IMR-90 (cell line): ENCODE results near the gene MS4A4E. TPM values are rescaled to one million over a fixed set of nuclear protein-coding genes. Genes with fewer than 3 reads are reported as not detected.

ENCODE experiments used
- ATAC-seq: fragments of 200-7000 bp; cut with Tn5 transposase; 2 replicates; pipeline ENCODE4 v1.9.1; 2020; ENCODE audit warnings: low read depth, mild to moderate bottlenecking, moderate library complexity
- BruUV-seq: library from RNA; stranded (reverse); fragments of 400-500 nt; replicated peaks from 2 replicates; lab custom pipeline; 2021; lab: Mats Ljungman, UMichigan
- CTCF ChIA-PET: fragments of 300-600 bp; formaldehyde crosslinking; extraction: SDS; loops from one replicate; lab custom pipeline; 2021; ENCODE audit warnings: antibody characterized with exemption; lab: Yijun Ruan, JAX
- POLR2A ChIA-PET: fragments of 300-600 bp; sonication (Branson Sonifier 250); formaldehyde crosslinking; loops from one replicate; lab custom pipeline; 2022; ENCODE audit warnings: antibody characterized with exemption; ENCODE audit not compliant: unreplicated experiment; lab: Charles Lee
- DNase-seq: peaks from one replicate; pipeline ENCODE4 v3.0.0; 2013
- H2AFZ ChIP-seq: replicated peaks from 2 replicates; pipeline ENCODE3; 2013; ENCODE audit warnings: low read length, mild to moderate bottlenecking; ENCODE audit not compliant: poor library complexity
- H2AK5ac ChIP-seq: 2 replicates; pipeline ENCODE4 v1.6.1; 2013; ENCODE audit warnings: low read depth, low read length, inconsistent platforms
- H2AK9ac ChIP-seq: replicated peaks from 2 replicates; pipeline ENCODE3; 2013; ENCODE audit warnings: mild to moderate bottlenecking, low read depth, low read length, moderate library complexity; ENCODE audit not compliant: poor library complexity
- H2BK120ac ChIP-seq: 2 replicates; pipeline ENCODE4 v1.6.1; 2013; ENCODE audit warnings: low read depth, low read length, inconsistent platforms
- H2BK15ac ChIP-seq: 3 replicates; pipeline ENCODE4 v1.6.1; 2013; ENCODE audit warnings: low read depth, low read length, inconsistent platforms
- H2BK20ac ChIP-seq: 2 replicates; pipeline ENCODE4 v1.6.1; 2013; ENCODE audit warnings: low read depth, mild to moderate bottlenecking, inconsistent platforms, low read length, moderate library complexity
- H2BK5ac ChIP-seq: 2 replicates; pipeline ENCODE4 v1.6.1; 2013; ENCODE audit warnings: mild to moderate bottlenecking, low read depth, low read length, inconsistent platforms; ENCODE audit not compliant: poor library complexity, severe bottlenecking
- H3K14ac ChIP-seq: replicated peaks from 2 replicates; pipeline ENCODE4 v1.6.1; 2013; ENCODE audit warnings: low read depth, low read length, inconsistent platforms
- H3K18ac ChIP-seq: 2 replicates; pipeline ENCODE4 v1.6.1; 2013; ENCODE audit warnings: low read depth, low read length, control low read depth
- H3K23ac ChIP-seq: 2 replicates; pipeline ENCODE4 v1.6.1; 2013; ENCODE audit warnings: low read depth, low read length, inconsistent platforms
- H3K27ac ChIP-seq: 2 replicates; pipeline ENCODE4 v1.5.1; 2013; ENCODE audit warnings: mild to moderate bottlenecking, control low read depth, low read length; ENCODE audit not compliant: insufficient read depth
- H3K27me3 ChIP-seq: 2 replicates; pipeline ENCODE4 v1.6.1; 2013; ENCODE audit warnings: low read length; ENCODE audit not compliant: control insufficient read depth, insufficient read depth
- H3K36me3 ChIP-seq: 2 replicates; pipeline ENCODE4 v1.6.1; 2013; ENCODE audit warnings: low read length, mixed read lengths; ENCODE audit not compliant: control insufficient read depth, insufficient read depth
- H3K4ac ChIP-seq: 2 replicates; pipeline ENCODE4 v1.6.1; 2013; ENCODE audit warnings: low read depth, low read length, inconsistent platforms
- H3K4me1 ChIP-seq: 2 replicates; pipeline ENCODE4 v1.6.1; 2013; ENCODE audit warnings: low read length, mixed read lengths; ENCODE audit not compliant: control insufficient read depth, insufficient read depth
- H3K4me2 ChIP-seq: 2 replicates; pipeline ENCODE4 v1.6.1; 2013; ENCODE audit warnings: low read depth, mild to moderate bottlenecking, control low read depth, low read length, moderate library complexity
- H3K4me3 ChIP-seq: 2 replicates; pipeline ENCODE4 v1.5.1; 2013; ENCODE audit warnings: low read depth, mild to moderate bottlenecking, control low read depth, low read length, moderate library complexity; ENCODE audit not compliant: insufficient read depth
- H3K56ac ChIP-seq: 2 replicates; pipeline ENCODE4 v1.6.1; 2013; ENCODE audit warnings: low read length, inconsistent platforms; ENCODE audit not compliant: insufficient read depth; ENCODE audit errors: extremely low read depth
- H3K79me1 ChIP-seq, 2 experiments: 2 replicates each; pipeline ENCODE4 v1.6.1; 2013; ENCODE audit warnings: low read length in 2 of 2, inconsistent platforms in 1 of 2, low read depth in 1 of 2
- H3K9ac ChIP-seq: 2 replicates; pipeline ENCODE4 v1.6.1; 2013; ENCODE audit warnings: low read depth, low read length, control low read depth
- H3K9me1 ChIP-seq: 2 replicates; pipeline ENCODE4 v1.6.1; 2013; ENCODE audit warnings: low read length, inconsistent platforms; ENCODE audit not compliant: insufficient read depth
- H3K9me3 ChIP-seq: 2 replicates; pipeline ENCODE4 v1.6.1; 2013; ENCODE audit warnings: low read length; ENCODE audit not compliant: control insufficient read depth, insufficient read depth
- H4K20me1 ChIP-seq: 2 replicates; pipeline ENCODE4 v1.6.1; 2013; ENCODE audit warnings: low read length, inconsistent platforms; ENCODE audit not compliant: insufficient read depth
- H4K5ac ChIP-seq: 2 replicates; pipeline ENCODE4 v1.6.1; 2013; ENCODE audit warnings: mild to moderate bottlenecking, low read depth, low read length, control low read depth
- H4K8ac ChIP-seq, 2 experiments: 2 replicates each; pipeline ENCODE4 v1.6.1; 2013; ENCODE audit warnings: low read depth in 2 of 2, low read length in 2 of 2, control low read depth in 1 of 2, inconsistent platforms in 1 of 2
- H4K91ac ChIP-seq: 2 replicates; pipeline ENCODE4 v1.6.1; 2013; ENCODE audit warnings: low read depth, low read length, inconsistent platforms; ENCODE audit not compliant: insufficient read depth
- BHLHE40 ChIP-seq: fragments of 150-350 bp; IDR thresholded peaks from 2 replicates; pipeline ENCODE4 v1.6.1; 2016; ENCODE audit warnings: mild to moderate bottlenecking, low read depth, low read length
- CEBPB ChIP-seq: IDR thresholded peaks from 2 replicates; pipeline ENCODE4 v1.6.1; 2012; ENCODE audit warnings: low read depth, low read length, improper control_type of control experiment
- CHD1 ChIP-seq: IDR thresholded peaks from 2 replicates; pipeline ENCODE4 v1.6.1; 2012; ENCODE audit warnings: low read depth, low read length, improper control_type of control experiment
- CTCF ChIP-seq: conservative IDR thresholded peaks from 2 replicates; pipeline ENCODE4 v1.5.1; 2012; ENCODE audit warnings: mild to moderate bottlenecking, low read depth, low read length, improper control_type of control experiment
- MAFK ChIP-seq: IDR thresholded peaks from 2 replicates; pipeline ENCODE4 v1.6.1; 2012; ENCODE audit warnings: low read depth, low read length, improper control_type of control experiment
- MXI1 ChIP-seq: IDR thresholded peaks from 2 replicates; pipeline ENCODE4 v1.6.1; 2012; ENCODE audit warnings: low read depth, mild to moderate bottlenecking, low read length, moderate library complexity, borderline replicate concordance
- SMC3 ChIP-seq: fragments of 150-350 bp; IDR thresholded peaks from 2 replicates; pipeline ENCODE4 v1.6.1; 2016; ENCODE audit warnings: low read depth, mild to moderate bottlenecking, antibody characterized with exemption, low read length, moderate library complexity
- WGBS, 2 experiments: methylation state at CpG; one replicate each; pipeline versions ENCODE4 v1.1.5 to v1.1.7; 2013; ENCODE audit warnings: missing lambda C conversion rate in 2 of 2; ENCODE audit not compliant: insufficient read length in 1 of 2; ENCODE audit errors: extremely low coverage in 2 of 2; 5-methylcytosine and 5-hydroxymethylcytosine counted together
- dilution Hi-C: fragments of 300-500 bp; cut with HindIII; formaldehyde crosslinking; loops from one replicate; pipeline ENCODE4 v1.14.3; 2018; ENCODE audit warnings: low sequenced_read_pairs; ENCODE audit not compliant: unreplicated experiment
- in situ Hi-C: fragments of 300-500 bp; cut with MboI; formaldehyde crosslinking; loops from 3 replicates; pipeline ENCODE4 v1.14.3; 2019; ENCODE audit warnings: low sequenced_read_pairs, inconsistent platforms, mixed read lengths
- intact Hi-C: fragments of 100-400 bp; cut with micrococcal nuclease; formaldehyde crosslinking; loops from 2 replicates; pipeline ENCODE4 v1.10.0; 2022
- polyA plus RNA-seq, 3 experiments: library from polyadenylated mRNA; depleted of rRNA; stranded (reverse); fragments of >200 nt; gene quantifications; 2 replicates each; pipeline ENCODE4 v1.2.3, GENCODE V29; 2012; ENCODE audit warnings: low replicate concordance in 1 of 3
- total RNA-seq: library from RNA; depleted of rRNA; stranded (reverse); fragments of >200 nt; gene quantifications from 2 replicates; pipeline ENCODE4 v1.2.3, GENCODE V29; 2012

The MS4A4E gene
- total and polyA plus RNA-seq, 2 of the 4 experiments (the other 2 are of a cell fraction), result not detected

- Histone ChIP-seq H3K4me3 (no peak overlapping the region), H3K56ac (no peak overlapping the region), H3K9ac (no peak overlapping the region), H4K8ac (no peak overlapping the region), H2BK120ac (no peak overlapping the region), H3K4me1 (no peaks in the 10 kb centered on the region), H3K27ac (no peak overlapping the region), H4K20me1 (no peaks in the 10 kb centered on the region), H4K91ac (no peak overlapping the region), H2AK5ac (no peak overlapping the region), H2BK15ac (no peak overlapping the region), H3K14ac (no peak overlapping the region), H3K9me1 (no peaks in the 10 kb centered on the region), H3K23ac (no peak overlapping the region), H3K4ac (no peak overlapping the region), H3K36me3 (no peaks in the 10 kb centered on the region), H3K4me2 (no peak overlapping the region), H2AFZ (no peak overlapping the region), H2BK5ac (no peak overlapping the region), H4K5ac (no peak overlapping the region), H2BK20ac (no peak overlapping the region), H3K27me3 (no peaks in the 10 kb centered on the region), H3K18ac (no peak overlapping the region), H3K79me1 (no peaks in the 10 kb centered on the region), H2AK9ac (no peak overlapping the region), H3K9me3 (no peaks in the 10 kb centered on the region)
- dilution Hi-C loops (no loop called here), intact Hi-C loops (no loop called here), in situ Hi-C loops (loop anchor here (25.0 kb wide), 1 partner anchor 360 kb away; the partner anchor contains the start of gene CBLIF)
- ATAC-seq (no peak), DNase-seq (no peak)
- WGBS, 2 experiments, result no CpG with 5 or more reads among the region's 1 CpG
- TF ChIP-seq MXI1 (no peak), BHLHE40 (no peak), CEBPB (no peak), MAFK (no peak), CTCF (no peak), SMC3 (no peak), CHD1 (no peak)
- ChIA-PET POLR2A (no interaction called here), CTCF (interaction anchor here (0.6 kb wide), 1 partner anchor 305 kb away, joined by 3 read pairs; no protein-coding TSS in a partner anchor)
- no TSS peak for BruUV-seq
Observed at GRCh38 chr11:60197442-60197841, 45.5 kb downstream of the MS4A4E start.
